OCI-LY3 (cell line): ENCODE data around the gene SLAMF6.

Experiments
- EZH2phosphoT487 ChIP-seq: fragments of 200-600 bp; shearing (Covaris generic); IDR thresholded peaks from 2 replicates; pipeline ENCODE4 v1.6.1; 2018; ENCODE audit warnings: antibody characterized with exemption, mixed run types, low read depth
- TF ChIP-seq, protein P1 (sequence below): fragments of 200-600, 300-600 bp; sonication (generic); IDR thresholded peaks from 2 replicates; pipeline ENCODE4 v1.5.1; 2014; ENCODE audit warnings: antibody characterized with exemption, low read length, low read depth

DNA sequence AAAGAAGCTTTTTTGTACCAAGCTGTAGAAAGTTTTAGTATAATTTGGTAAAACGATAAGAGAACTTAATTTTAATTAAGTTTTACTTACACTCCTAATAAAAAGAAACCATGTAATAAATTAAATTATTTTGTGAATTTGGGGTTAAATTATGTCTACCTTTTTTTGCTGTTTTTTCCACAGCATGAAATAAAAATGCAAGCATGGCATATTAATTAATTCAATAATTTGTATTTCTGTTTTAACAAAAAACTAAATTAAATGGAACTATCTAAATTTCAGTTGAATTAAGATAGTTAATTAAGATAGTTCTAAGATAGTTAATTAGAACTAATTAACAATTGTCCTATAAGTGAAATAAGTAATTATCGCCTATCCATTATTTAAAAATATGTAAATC lies 83.3 kb downstream of the SLAMF6 start:
- TF ChIP-seq, protein P1, sequence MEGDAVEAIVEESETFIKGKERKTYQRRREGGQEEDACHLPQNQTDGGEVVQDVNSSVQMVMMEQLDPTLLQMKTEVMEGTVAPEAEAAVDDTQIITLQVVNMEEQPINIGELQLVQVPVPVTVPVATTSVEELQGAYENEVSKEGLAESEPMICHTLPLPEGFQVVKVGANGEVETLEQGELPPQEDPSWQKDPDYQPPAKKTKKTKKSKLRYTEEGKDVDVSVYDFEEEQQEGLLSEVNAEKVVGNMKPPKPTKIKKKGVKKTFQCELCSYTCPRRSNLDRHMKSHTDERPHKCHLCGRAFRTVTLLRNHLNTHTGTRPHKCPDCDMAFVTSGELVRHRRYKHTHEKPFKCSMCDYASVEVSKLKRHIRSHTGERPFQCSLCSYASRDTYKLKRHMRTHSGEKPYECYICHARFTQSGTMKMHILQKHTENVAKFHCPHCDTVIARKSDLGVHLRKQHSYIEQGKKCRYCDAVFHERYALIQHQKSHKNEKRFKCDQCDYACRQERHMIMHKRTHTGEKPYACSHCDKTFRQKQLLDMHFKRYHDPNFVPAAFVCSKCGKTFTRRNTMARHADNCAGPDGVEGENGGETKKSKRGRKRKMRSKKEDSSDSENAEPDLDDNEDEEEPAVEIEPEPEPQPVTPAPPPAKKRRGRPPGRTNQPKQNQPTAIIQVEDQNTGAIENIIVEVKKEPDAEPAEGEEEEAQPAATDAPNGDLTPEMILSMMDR = no peak
- no peak for TF ChIP-seq EZH2phosphoT487
